KMS-11 (cell line): Measurements from ENCODE around the gene GPANK1.

ENCODE experiments used
- H2AFZ ChIP-seq: fragments of 200-600 bp; sonication (generic); 2 replicates; pipeline ENCODE4 v1.6.1; 2016; ENCODE audit warnings: antibody characterized with exemption, mixed run types, low read depth
- H3K27ac ChIP-seq: fragments of 200-600 bp; sonication (generic); 2 replicates; pipeline ENCODE4 v1.6.1; 2016; ENCODE audit warnings: mild to moderate bottlenecking, mixed run types
- H3K27me3 ChIP-seq: fragments of 200-600 bp; sonication (generic); 2 replicates; pipeline ENCODE4 v1.6.1; 2017; ENCODE audit warnings: mild to moderate bottlenecking, low read depth, mixed run types, moderate library complexity; ENCODE audit not compliant: insufficient read depth
- H3K36me3 ChIP-seq: fragments of 200-600 bp; sonication (generic); 2 replicates; pipeline ENCODE4 v1.6.1; 2017; ENCODE audit warnings: mild to moderate bottlenecking, mixed run types; ENCODE audit not compliant: insufficient read depth
- H3K4me1 ChIP-seq: fragments of 200-600 bp; sonication (generic); 2 replicates; pipeline ENCODE4 v1.6.1; 2016; ENCODE audit warnings: mild to moderate bottlenecking, low read depth, mixed run types; ENCODE audit not compliant: poor library complexity, severe bottlenecking
- H3K4me2 ChIP-seq: fragments of 200-600 bp; sonication (generic); 2 replicates; pipeline ENCODE4 v1.7.0; 2016; ENCODE audit warnings: mild to moderate bottlenecking, mixed run types
- H3K4me3 ChIP-seq: fragments of 200-600 bp; sonication (generic); IDR thresholded peaks from 2 replicates; pipeline ENCODE4 v1.6.1; 2017; ENCODE audit warnings: low read depth, low read length, mixed read lengths; ENCODE audit not compliant: insufficient read depth
- H3K79me2 ChIP-seq: fragments of 200-600 bp; sonication (generic); 2 replicates; pipeline ENCODE4 v1.6.1; 2016; ENCODE audit warnings: low read depth, mixed run types; ENCODE audit not compliant: insufficient read depth
- H3K9ac ChIP-seq: fragments of 200-600 bp; sonication (generic); 2 replicates; pipeline ENCODE4 v1.6.1; 2016; ENCODE audit warnings: mild to moderate bottlenecking, mixed run types
- H4K20me1 ChIP-seq: fragments of 200-600 bp; sonication (generic); 2 replicates; pipeline ENCODE4 v1.6.1; 2016; ENCODE audit warnings: mild to moderate bottlenecking, mixed run types; ENCODE audit not compliant: insufficient read depth
- CTCF ChIP-seq: fragments of 200-600 bp; sonication (generic); conservative IDR thresholded peaks from 2 replicates; pipeline ENCODE4 v1.6.1; 2017; ENCODE audit warnings: low read depth, mild to moderate bottlenecking, antibody characterized with exemption, low read length, moderate library complexity, mixed read lengths

GPANK1 gene

GRCh38 chr6:31630177-31630934 is 34.4 kb downstream of the GPANK1 start:
- Histone ChIP-seq H3K36me3 (peaks cover 20% of the 10 kb centered on the region; the same call in 1 of the 2 replicates), H3K9ac (no peak overlapping the region), H4K20me1 (no peaks in the 10 kb centered on the region), H2AFZ (no peak overlapping the region), H3K79me2 (no peaks in the 10 kb centered on the region; the same call in 1 of the 2 replicates), H3K4me3 (no peak overlapping the region), H3K4me2 (no peak overlapping the region), H3K27ac (no peak overlapping the region), H3K4me1 (no peaks in the 10 kb centered on the region), H3K27me3 (no peaks in the 10 kb centered on the region)
- no peak for TF ChIP-seq CTCF

GRCh38 chr6:31629014-31629413 is 35.8 kb downstream of the GPANK1 start:
- no peak for TF ChIP-seq CTCF
- Histone ChIP-seq H3K4me1 (no peaks in the 10 kb centered on the region), H2AFZ (no peak overlapping the region), H3K27ac (no peak overlapping the region), H4K20me1 (no peaks in the 10 kb centered on the region), H3K9ac (no peak overlapping the region), H3K79me2 (peaks cover 6% of the 10 kb centered on the region; the same call in 1 of the 2 replicates), H3K4me2 (no peak overlapping the region), H3K4me3 (no peak overlapping the region), H3K36me3 (peaks cover 24% of the 10 kb centered on the region; the same call in 1 of the 2 replicates), H3K27me3 (no peaks in the 10 kb centered on the region)

- Histone ChIP-seq H3K9ac (no peak overlapping the region), H3K79me2 (peaks cover 18% of the 10 kb centered on the region), H3K27me3 (no peaks in the 10 kb centered on the region), H3K36me3 (peaks cover 31% of the 10 kb centered on the region; the same call in 1 of the 2 replicates), H3K4me3 (no peak overlapping the region), H2AFZ (no peak overlapping the region), H3K4me2 (no peak overlapping the region), H3K27ac (no peak overlapping the region), H3K4me1 (peaks cover under 1% of the 10 kb centered on the region), H4K20me1 (no peaks in the 10 kb centered on the region)
- no peak for TF ChIP-seq CTCF
These were observed 37.0 kb downstream of the GPANK1 start for GRCh38 chr6:31627690-31628287.

- no peaks in the 10 kb centered on the region for H4K20me1 ChIP-seq
These were observed 37.8 kb downstream of the GPANK1 start for GRCh38 chr6:31626952-31627351.

More at GRCh38 chr6:31626952-31627351, 37.8 kb downstream of the GPANK1 start:
- Histone ChIP-seq H2AFZ (no peak overlapping the region), H3K4me3 (no peak overlapping the region), H3K27me3 (no peaks in the 10 kb centered on the region), H3K79me2 (peaks cover 27% of the 10 kb centered on the region), H3K4me2 (no peak overlapping the region), H3K4me1 (peaks cover 9% of the 10 kb centered on the region), H3K36me3 (peaks cover 31% of the 10 kb centered on the region; the same call in 1 of the 2 replicates), H3K9ac (no peak overlapping the region), H3K27ac (no peak overlapping the region)
- no peak for TF ChIP-seq CTCF
